Measurements from ENCODE around the gene LRRTM4.

- no peak for TF ChIP-seq CTCF (IDR thresholded peaks at IDR 0.05)
- TF ChIP-seq POLR2A (IDR thresholded peaks at IDR 0.05): no peak
Observed at GRCh38 chr2:76849086-76849485, 673.1 kb downstream of the LRRTM4 start.

Data from thyroid gland (tissue), 4 donors.